ENCODE results near the gene SLC41A3.

DNA sequence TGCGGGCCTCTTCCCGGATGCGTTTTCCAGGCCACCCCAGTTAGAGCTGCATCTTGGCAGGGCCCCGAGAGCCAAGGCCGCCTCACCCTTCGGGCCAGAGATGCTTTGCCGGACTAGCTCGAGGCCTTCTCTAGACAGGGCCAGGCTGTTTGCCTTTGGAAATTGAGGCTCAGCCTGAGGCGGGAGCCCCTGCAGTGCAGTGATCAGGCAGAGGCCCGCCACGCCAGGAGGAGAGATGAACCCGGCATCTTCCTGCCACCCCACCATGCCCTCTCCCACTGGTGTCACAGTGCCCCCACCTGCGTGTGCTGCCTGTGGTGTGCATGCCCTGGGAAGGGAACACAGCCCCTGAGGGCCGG, 123.9 kb downstream of the SLC41A3 start:
- TF ChIP-seq EZH2 (IDR thresholded peaks at IDR 0.05; ENCODE audit: insufficient read depth, poor library complexity, severe bottlenecking): no peak
- no peak for TF ChIP-seq EZH2phosphoT487 (IDR thresholded peaks at IDR 0.05; ENCODE audit: insufficient read depth, low read depth)
